CD14-positive monocyte (primary cell): ENCODE measurements around the gene PSEN2. TPM values are rescaled to one million over a fixed set of nuclear protein-coding genes. Genes with fewer than 3 reads are reported as not detected.

ENCODE experiments used
- DNase-seq, 3 donors: peaks; one replicate each; pipeline ENCODE4 v3.0.0-alpha.2; 2011 to 2022
- H2AFZ ChIP-seq: 2 replicates; pipeline ENCODE4 v1.6.0; 2012; ENCODE audit warnings: mild to moderate bottlenecking, low read depth, low read length, inconsistent platforms; ENCODE audit not compliant: insufficient read depth, poor library complexity, severe bottlenecking
- H3K27ac ChIP-seq, 2 donors: 1 replicate in 1 of 2; 2 replicates in 1 of 2; pipeline ENCODE4 v1.5.1; 2012 to 2013; ENCODE audit warnings: low read length in 2 of 2, control low read depth in 1 of 2, inconsistent platforms in 1 of 2, low read depth in 1 of 2, mild to moderate bottlenecking in 1 of 2
- H3K27me3 ChIP-seq, 2 donors: one replicate each; pipeline versions ENCODE4 v1.6.0 to v1.6.1; 2011 to 2013; ENCODE audit warnings: low read length in 2 of 2; ENCODE audit not compliant: control insufficient read depth in 2 of 2, insufficient read depth in 2 of 2
- H3K36me3 ChIP-seq, 2 donors: replicated peaks in 1 of 2; 1 replicate in 1 of 2; 2 replicates in 1 of 2; pipeline versions ENCODE4 v1.5.1 to v1.6.1; 2012 to 2013; ENCODE audit warnings: low read length in 2 of 2, control low read depth in 1 of 2, inconsistent platforms in 1 of 2, mild to moderate bottlenecking in 1 of 2; ENCODE audit not compliant: insufficient read depth in 2 of 2, control insufficient read depth in 1 of 2
- H3K4me1 ChIP-seq, 2 donors: 1 replicate in 1 of 2; 2 replicates in 1 of 2; pipeline versions ENCODE4 v1.5.1 to v1.6.1; 2012 to 2013; ENCODE audit warnings: low read length in 2 of 2, control low read depth in 1 of 2, inconsistent platforms in 1 of 2, mild to moderate bottlenecking in 1 of 2, moderate library complexity in 1 of 2; ENCODE audit not compliant: insufficient read depth in 2 of 2, control insufficient read depth in 1 of 2
- H3K4me2 ChIP-seq: replicated peaks from 2 replicates; pipeline ENCODE3; 2012; ENCODE audit warnings: low read length, moderate library complexity, mild to moderate bottlenecking; ENCODE audit not compliant: poor library complexity, severe bottlenecking; ENCODE audit errors: extremely low read depth
- H3K4me3 ChIP-seq, 3 experiments: fragments of 200-600 bp in 1 of 3; sonication (generic) in 1 of 3; replicated peaks in 1 of 3; 1 replicate in 2 of 3; 2 replicates in 1 of 3; pipeline ENCODE4 v1.5.1; 2011 to 2013; ENCODE audit warnings: low read length in 3 of 3, mild to moderate bottlenecking in 3 of 3, control low read depth in 2 of 3, low read depth in 2 of 3, inconsistent platforms in 1 of 3, moderate library complexity in 1 of 3
- H3K79me2 ChIP-seq: 2 replicates; pipeline ENCODE4 v1.6.0; 2012; ENCODE audit warnings: mild to moderate bottlenecking, control low read depth, inconsistent platforms, low read length, moderate library complexity; ENCODE audit not compliant: insufficient read depth
- H3K9ac ChIP-seq: 2 replicates; pipeline ENCODE4 v1.6.0; 2017; ENCODE audit warnings: low read length, mild to moderate bottlenecking; ENCODE audit not compliant: insufficient read depth, poor library complexity, severe bottlenecking
- H3K9me3 ChIP-seq, 2 donors: replicated peaks in 1 of 2; 1 replicate in 1 of 2; 2 replicates in 1 of 2; pipeline versions ENCODE4 v1.5.1 to v1.6.1; 2012 to 2013; ENCODE audit warnings: low read length in 2 of 2, control low read depth in 1 of 2; ENCODE audit not compliant: control insufficient read depth in 1 of 2, insufficient read depth in 1 of 2
- H4K20me1 ChIP-seq: 2 replicates; pipeline ENCODE4 v1.6.0; 2012; ENCODE audit warnings: mild to moderate bottlenecking, low read length, control low read depth, moderate library complexity; ENCODE audit not compliant: insufficient read depth
- H3K27ac Mint-ChIP-seq, 7 donors: one replicate each; pipeline ENCODE4 v1.8.0; 2020; ENCODE audit warnings: mild to moderate bottlenecking in 7 of 7, mixed read lengths in 7 of 7, moderate library complexity in 6 of 7, inconsistent platforms in 2 of 7
- H3K27me3 Mint-ChIP-seq, 3 donors: one replicate each; pipeline ENCODE4 v1.8.0; 2021 to 2022; ENCODE audit warnings: low read depth in 3 of 3, mild to moderate bottlenecking in 3 of 3, mixed read lengths in 3 of 3, moderate library complexity in 3 of 3, inconsistent platforms in 1 of 3
- H3K36me3 Mint-ChIP-seq, 2 donors: one replicate each; pipeline ENCODE4 v1.8.0; 2020; ENCODE audit warnings: mixed read lengths in 2 of 2, inconsistent platforms in 1 of 2, mild to moderate bottlenecking in 1 of 2
- H3K4me1 Mint-ChIP-seq: one replicate; pipeline ENCODE4 v1.8.0; 2020; ENCODE audit warnings: mild to moderate bottlenecking, mixed read lengths
- H3K4me3 Mint-ChIP-seq, 2 donors: one replicate each; pipeline ENCODE4 v1.8.0; 2020; ENCODE audit warnings: mild to moderate bottlenecking in 2 of 2, mixed read lengths in 2 of 2, moderate library complexity in 1 of 2
- H3K9me3 Mint-ChIP-seq, 7 donors: one replicate each; pipeline ENCODE4 v1.8.0; 2020 to 2022; ENCODE audit warnings: mixed read lengths in 7 of 7, mild to moderate bottlenecking in 6 of 7, moderate library complexity in 6 of 7, inconsistent platforms in 2 of 7
- WGBS: methylation state at CpG from one replicate; pipeline ENCODE4 v1.1.5; 2013; ENCODE audit warnings: missing lambda C conversion rate; ENCODE audit not compliant: insufficient coverage; 5-methylcytosine and 5-hydroxymethylcytosine counted together
- intact Hi-C, 2 donors: fragments of 100-400 bp; cut with micrococcal nuclease; formaldehyde crosslinking; loops; one replicate each; pipeline versions ENCODE4 v1.15.0 to v1.15.1; 2023
- polyA plus RNA-seq, 3 donors: library from polyadenylated mRNA; depleted of rRNA in 1 of 3; unstranded in 2 of 3; stranded (reverse) in 1 of 3; fragments of 300-500 nt in 2 of 3; fragments of >200 nt in 1 of 3; fragmentation: Illumina TruSeq in 2 of 3; gene quantifications; 1 replicate in 2 of 3; 2 replicates in 1 of 3; pipeline ENCODE4 v1.2.3, GENCODE V29; 2012 to 2021
- TF ChIP-seq, protein P1 (sequence below): fragments of 200-600 bp; IDR thresholded peaks from one replicate; pipeline ENCODE4 v1.8.0; 2022; ENCODE audit warnings: antibody characterized with exemption, mild to moderate bottlenecking

Gene PSEN2
- polyA plus RNA-seq, 3 donors, result 8.9 to 11.8 (median 11.4) TPM

DNA sequence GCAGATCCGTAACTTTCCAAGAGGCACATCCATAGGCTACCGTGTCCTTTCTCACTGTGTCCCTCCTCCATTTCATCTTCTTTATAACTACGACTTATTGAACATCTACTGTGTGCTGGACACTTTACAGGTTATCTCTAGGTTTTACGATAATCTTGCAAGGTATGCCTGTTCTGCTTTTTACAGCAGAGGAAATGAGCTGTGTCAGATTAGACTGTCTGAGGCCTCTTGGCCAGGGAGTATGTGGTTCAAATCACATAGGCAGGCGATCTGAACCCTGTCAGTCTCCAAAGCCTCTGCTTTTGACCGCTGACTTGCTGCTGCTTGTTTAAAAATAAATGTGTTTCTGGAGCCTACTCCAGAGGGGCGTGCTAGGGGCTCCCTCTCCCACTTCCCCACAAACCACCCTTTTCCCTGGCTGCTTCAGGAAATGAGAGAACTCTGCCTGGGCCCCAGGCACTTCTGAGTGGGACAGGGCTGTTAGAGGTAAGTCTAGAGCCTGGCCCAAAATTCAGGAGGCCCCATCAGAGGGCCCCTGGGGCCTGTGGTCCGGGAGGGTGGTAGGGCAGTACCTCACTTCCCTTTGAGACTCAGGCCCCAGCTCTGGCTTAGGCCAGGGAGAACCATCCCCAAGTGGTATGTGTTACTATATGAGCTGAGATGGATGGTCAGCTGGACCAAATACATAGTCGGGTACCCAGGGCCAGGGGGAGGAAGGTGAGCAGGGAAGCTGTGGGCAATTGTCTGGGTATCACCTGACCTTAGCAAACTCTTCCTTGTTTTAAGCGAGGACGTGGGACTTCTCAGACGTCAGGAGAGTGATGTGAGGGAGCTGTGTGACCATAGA is 4.4 kb downstream of the PSEN2 start:
- H3K4me3 ChIP-seq, result no peak overlapping the region
- H3K27me3 Mint-ChIP-seq, result peaks cover 2 to 18% (median 17%) of the 10 kb centered on the region in 3 donors
- H4K20me1 ChIP-seq, result no peaks in the 10 kb centered on the region
- DNase-seq, result no peak
- H3K79me2 ChIP-seq, result no peaks in the 10 kb centered on the region
- H3K4me1 Mint-ChIP-seq, result peaks cover 18% of the 10 kb centered on the region
- H3K9me3 ChIP-seq, result no peaks in the 10 kb centered on the region
- H3K9me3 Mint-ChIP-seq, result peaks cover 0 to 1% (median 0%) of the 10 kb centered on the region in 7 donors
- TF ChIP-seq, protein P1, sequence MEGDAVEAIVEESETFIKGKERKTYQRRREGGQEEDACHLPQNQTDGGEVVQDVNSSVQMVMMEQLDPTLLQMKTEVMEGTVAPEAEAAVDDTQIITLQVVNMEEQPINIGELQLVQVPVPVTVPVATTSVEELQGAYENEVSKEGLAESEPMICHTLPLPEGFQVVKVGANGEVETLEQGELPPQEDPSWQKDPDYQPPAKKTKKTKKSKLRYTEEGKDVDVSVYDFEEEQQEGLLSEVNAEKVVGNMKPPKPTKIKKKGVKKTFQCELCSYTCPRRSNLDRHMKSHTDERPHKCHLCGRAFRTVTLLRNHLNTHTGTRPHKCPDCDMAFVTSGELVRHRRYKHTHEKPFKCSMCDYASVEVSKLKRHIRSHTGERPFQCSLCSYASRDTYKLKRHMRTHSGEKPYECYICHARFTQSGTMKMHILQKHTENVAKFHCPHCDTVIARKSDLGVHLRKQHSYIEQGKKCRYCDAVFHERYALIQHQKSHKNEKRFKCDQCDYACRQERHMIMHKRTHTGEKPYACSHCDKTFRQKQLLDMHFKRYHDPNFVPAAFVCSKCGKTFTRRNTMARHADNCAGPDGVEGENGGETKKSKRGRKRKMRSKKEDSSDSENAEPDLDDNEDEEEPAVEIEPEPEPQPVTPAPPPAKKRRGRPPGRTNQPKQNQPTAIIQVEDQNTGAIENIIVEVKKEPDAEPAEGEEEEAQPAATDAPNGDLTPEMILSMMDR, result no peak
- H3K27me3 ChIP-seq, result peaks cover 0 to 15% of the 10 kb centered on the region in 2 donors
- no peak overlapping the region for H3K27ac ChIP-seq
- intact Hi-C loops, result no loop called here
- no peak overlapping the region for H3K27ac Mint-ChIP-seq
- peaks cover 0 to 6% of the 10 kb centered on the region in 2 donors for H3K36me3 ChIP-seq
- no peak overlapping the region for H2AFZ ChIP-seq
- no peak overlapping the region for H3K4me3 Mint-ChIP-seq
- 72% methylated on average over 8 of the region's 12 CpGs for WGBS
- H3K9ac ChIP-seq, result no peak overlapping the region
- no peak overlapping the region for H3K4me2 ChIP-seq
- H3K36me3 Mint-ChIP-seq, result peaks cover 16 to 20% of the 10 kb centered on the region in 2 donors
- H3K4me1 ChIP-seq, result peaks cover 11 to 18% of the 10 kb centered on the region in 2 donors

DNA sequence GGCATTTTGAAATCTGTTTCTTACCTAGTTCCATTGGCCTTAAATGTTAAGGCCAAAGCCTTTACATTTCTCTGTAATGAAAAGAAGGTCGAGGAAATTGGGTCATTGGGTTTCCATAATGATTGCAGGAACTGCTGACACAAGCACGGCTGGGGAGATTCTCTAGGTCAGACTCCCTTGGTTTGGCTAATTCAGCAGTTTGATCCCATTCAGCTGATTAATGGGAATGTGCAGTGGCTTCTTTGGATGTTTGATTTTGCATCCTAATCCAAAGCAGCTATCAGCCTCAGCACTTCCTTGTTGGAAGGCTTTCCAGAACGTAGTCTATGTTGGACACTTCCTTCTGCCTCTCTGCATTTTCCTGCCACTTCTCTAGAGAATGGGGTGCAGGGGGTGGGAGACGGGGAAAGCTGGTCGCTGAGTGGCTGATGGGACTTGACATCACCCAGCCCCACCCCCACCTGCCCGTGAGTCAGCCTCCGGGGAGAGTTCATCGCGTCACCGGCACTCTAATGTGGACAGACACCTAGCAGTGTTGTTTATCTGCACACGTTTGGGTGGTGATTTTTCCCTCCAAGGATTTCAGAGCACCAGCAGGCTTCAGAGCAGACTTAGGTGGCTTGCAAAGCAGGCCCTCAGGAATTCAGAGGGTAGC is 5.4 kb downstream of the PSEN2 start:
- Mint-ChIP-seq H3K4me1 (peaks cover 13% of the 10 kb centered on the region), H3K36me3 (peaks cover 20 to 22% of the 10 kb centered on the region in 2 donors), H3K27me3 (peaks cover 2 to 15% (median 10%) of the 10 kb centered on the region in 3 donors), H3K4me3 (no peak overlapping the region), H3K9me3 (no peaks in the 10 kb centered on the region), H3K27ac (no peak overlapping the region)
- Histone ChIP-seq H3K36me3 (peaks cover 0 to 8% of the 10 kb centered on the region in 2 donors), H3K4me2 (no peak overlapping the region), H3K27me3 (peaks cover 0 to 12% of the 10 kb centered on the region in 2 donors), H3K4me1 (peaks cover 7 to 11% of the 10 kb centered on the region in 2 donors), H3K27ac (no peak overlapping the region), H3K4me3 (no peak overlapping the region), H3K9ac (no peak overlapping the region), H3K79me2 (no peaks in the 10 kb centered on the region), H3K9me3 (no peaks in the 10 kb centered on the region), H4K20me1 (no peaks in the 10 kb centered on the region), H2AFZ (no peak overlapping the region)
- intact Hi-C loops, result no loop called here
- TF ChIP-seq, protein P1, result no peak
- 88% methylated on average over 6 of the region's 11 CpGs for WGBS
- no peak for DNase-seq
